Rectal smooth muscle tissue (tissue), 1 donor: ENCODE measurements around the gene TRIM38.
A peak's percentile ranks its signal among the peaks of the same experiment; 100 is the strongest.

Source experiments
- H3K27ac ChIP-seq: one replicate; pipeline ENCODE4 v1.7.0; 2013; ENCODE audit warnings: low read depth, low read length, inconsistent platforms
- H3K27me3 ChIP-seq: one replicate; pipeline ENCODE4 v1.7.0; 2013; ENCODE audit warnings: low read length; ENCODE audit not compliant: control insufficient read depth, insufficient read depth
- H3K36me3 ChIP-seq: one replicate; pipeline ENCODE4 v1.7.0; 2013; ENCODE audit warnings: low read length; ENCODE audit not compliant: control insufficient read depth, insufficient read depth
- H3K4me1 ChIP-seq: one replicate; pipeline ENCODE4 v1.7.0; 2013; ENCODE audit warnings: low read length; ENCODE audit not compliant: control insufficient read depth, insufficient read depth
- H3K4me3 ChIP-seq: one replicate; pipeline ENCODE4 v1.7.0; 2013; ENCODE audit warnings: low read length
- H3K9ac ChIP-seq: one replicate; pipeline ENCODE4 v1.7.0; 2013; ENCODE audit warnings: low read length

The TRIM38 gene

GRCh38 chr6:25963426-25964123 lies 973 bp downstream of the TRIM38 start:
- Histone ChIP-seq H3K27me3 (no peaks in the 10 kb centered on the region), H3K4me3 (peak overlapping the region; percentile 83), H3K4me1 (peaks cover 13% of the 10 kb centered on the region), H3K27ac (no peak overlapping the region), H3K36me3 (peaks cover 4% of the 10 kb centered on the region), H3K9ac (peak overlapping the region; percentile 13)

GRCh38 chr6:25965058-25965457 lies 2.5 kb downstream of the TRIM38 start:
- Histone ChIP-seq H3K27ac (no peak overlapping the region), H3K27me3 (no peaks in the 10 kb centered on the region), H3K36me3 (peaks cover 10% of the 10 kb centered on the region), H3K4me1 (peaks cover 13% of the 10 kb centered on the region), H3K4me3 (no peak overlapping the region), H3K9ac (no peak overlapping the region)

GRCh38 chr6:25966711-25967110 lies 4.1 kb downstream of the TRIM38 start:
- peaks cover 14% of the 10 kb centered on the region for H3K36me3 ChIP-seq
- no peak overlapping the region for H3K4me3 ChIP-seq
- peaks cover 13% of the 10 kb centered on the region for H3K4me1 ChIP-seq

GRCh38 chr6:25968769-25969168 lies 6.2 kb downstream of the TRIM38 start:
- H3K4me3 ChIP-seq, result no peak overlapping the region
- peaks cover 31% of the 10 kb centered on the region for H3K36me3 ChIP-seq
- H3K27ac ChIP-seq, result no peak overlapping the region
- no peak overlapping the region for H3K9ac ChIP-seq
- peaks cover 8% of the 10 kb centered on the region for H3K4me1 ChIP-seq
- no peaks in the 10 kb centered on the region for H3K27me3 ChIP-seq

More at GRCh38 chr6:25966711-25967110, 4.1 kb downstream of the TRIM38 start:
- no peak overlapping the region for H3K27ac ChIP-seq
- no peak overlapping the region for H3K9ac ChIP-seq
- no peaks in the 10 kb centered on the region for H3K27me3 ChIP-seq

GRCh38 chr6:25971187-25971821 lies 8.7 kb downstream of the TRIM38 start:
- H3K9ac ChIP-seq, result no peak overlapping the region
- H3K27ac ChIP-seq, result no peak overlapping the region
- no peaks in the 10 kb centered on the region for H3K27me3 ChIP-seq
- H3K4me1 ChIP-seq, result peaks cover 6% of the 10 kb centered on the region
- no peak overlapping the region for H3K4me3 ChIP-seq
- peaks cover 40% of the 10 kb centered on the region for H3K36me3 ChIP-seq

- Histone ChIP-seq H3K27ac (no peak overlapping the region), H3K4me3 (no peak overlapping the region), H3K4me1 (peaks cover 6% of the 10 kb centered on the region), H3K36me3 (peaks cover 42% of the 10 kb centered on the region), H3K9ac (no peak overlapping the region), H3K27me3 (no peaks in the 10 kb centered on the region)
These were observed 9.5 kb downstream of the TRIM38 start for GRCh38 chr6:25972128-25972527.

GRCh38 chr6:25972902-25973301 lies 10.3 kb downstream of the TRIM38 start:
- H3K9ac ChIP-seq, result no peak overlapping the region
- H3K4me1 ChIP-seq, result peaks cover 6% of the 10 kb centered on the region
- H3K27ac ChIP-seq, result no peak overlapping the region
- no peaks in the 10 kb centered on the region for H3K27me3 ChIP-seq
- peaks cover 42% of the 10 kb centered on the region for H3K36me3 ChIP-seq
- no peak overlapping the region for H3K4me3 ChIP-seq

GRCh38 chr6:25973923-25974555 lies 11.4 kb downstream of the TRIM38 start:
- Histone ChIP-seq H3K36me3 (peaks cover 41% of the 10 kb centered on the region), H3K27me3 (no peaks in the 10 kb centered on the region), H3K9ac (no peak overlapping the region), H3K4me1 (no peaks in the 10 kb centered on the region), H3K27ac (no peak overlapping the region), H3K4me3 (no peak overlapping the region)

- Histone ChIP-seq H3K27me3 (no peaks in the 10 kb centered on the region), H3K9ac (no peak overlapping the region), H3K36me3 (peaks cover 37% of the 10 kb centered on the region), H3K27ac (no peak overlapping the region), H3K4me1 (no peaks in the 10 kb centered on the region), H3K4me3 (no peak overlapping the region)
These were observed 13.4 kb downstream of the TRIM38 start for GRCh38 chr6:25975923-25976560.

GRCh38 chr6:25980935-25981334 lies 18.3 kb downstream of the TRIM38 start:
- H3K27me3 ChIP-seq, result no peaks in the 10 kb centered on the region
- H3K4me3 ChIP-seq, result no peak overlapping the region
- no peak overlapping the region for H3K9ac ChIP-seq
- no peaks in the 10 kb centered on the region for H3K4me1 ChIP-seq
- H3K27ac ChIP-seq, result no peak overlapping the region
- H3K36me3 ChIP-seq, result peaks cover 23% of the 10 kb centered on the region

- Histone ChIP-seq H3K36me3 (peaks cover 16% of the 10 kb centered on the region), H3K9ac (no peak overlapping the region), H3K27ac (no peak overlapping the region), H3K4me1 (no peaks in the 10 kb centered on the region), H3K27me3 (no peaks in the 10 kb centered on the region), H3K4me3 (no peak overlapping the region)
These were observed 19.1 kb downstream of the TRIM38 start for GRCh38 chr6:25981568-25982263.

GRCh38 chr6:25984265-25984664 lies 21.7 kb downstream of the TRIM38 start:
- Histone ChIP-seq H3K36me3 (peaks cover 21% of the 10 kb centered on the region), H3K4me1 (no peaks in the 10 kb centered on the region), H3K27ac (no peak overlapping the region), H3K9ac (no peak overlapping the region), H3K27me3 (no peaks in the 10 kb centered on the region), H3K4me3 (no peak overlapping the region)
